Nephron (organoid): Measurements from ENCODE around the gene ISCU.
A peak's percentile ranks its signal among the peaks of the same experiment; 100 is the strongest.

Experiments
- H3K27ac Mint-ChIP-seq, 3 experiments: 2 replicates each; pipeline ENCODE4 v1.8.0; 2020; ENCODE audit warnings: mixed read lengths in 3 of 3, mild to moderate bottlenecking in 2 of 3, moderate library complexity in 1 of 3
- H3K27me3 Mint-ChIP-seq: 2 replicates; pipeline ENCODE4 v1.8.0; 2021; ENCODE audit warnings: low read depth, mild to moderate bottlenecking, moderate library complexity, mixed read lengths
- H3K36me3 Mint-ChIP-seq: 2 replicates; pipeline ENCODE4 v1.8.0; 2020; ENCODE audit warnings: low read depth, mixed read lengths
- H3K4me1 Mint-ChIP-seq: 2 replicates; pipeline ENCODE4 v1.8.0; 2020; ENCODE audit warnings: mixed read lengths
- H3K4me3 Mint-ChIP-seq, 3 experiments: 2 replicates each; pipeline ENCODE4 v1.8.0; 2020; ENCODE audit warnings: mild to moderate bottlenecking in 3 of 3, mixed read lengths in 3 of 3, moderate library complexity in 2 of 3
- H3K9me3 Mint-ChIP-seq: 2 replicates; pipeline ENCODE4 v1.8.0; 2020; ENCODE audit warnings: mixed read lengths
- TF ChIP-seq, protein P1 (sequence below), 3 experiments: fragments of 200-600 bp; sonication (generic); IDR thresholded peaks; one replicate each; pipeline ENCODE4 v1.5.0; 2021; ENCODE audit warnings: antibody characterized with exemption in 3 of 3; ENCODE audit not compliant: unreplicated experiment in 3 of 3

Gene ISCU

DNA sequence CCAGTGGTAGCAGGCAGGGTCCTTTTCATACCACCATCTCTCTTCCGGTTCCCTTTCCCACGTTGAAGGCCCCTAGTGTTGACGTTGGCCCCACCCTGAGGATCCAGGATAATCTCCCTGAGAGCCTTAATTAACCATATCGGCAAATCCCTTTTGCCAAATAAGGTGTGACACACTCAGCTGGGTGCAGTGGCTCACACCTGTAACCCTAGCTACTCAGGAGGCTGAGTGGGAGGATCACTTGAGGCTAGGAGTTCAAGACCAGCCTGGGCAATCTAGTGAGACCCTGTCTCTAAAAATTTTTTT is 38.3 kb downstream of the ISCU start:
- TF ChIP-seq, protein P1, sequence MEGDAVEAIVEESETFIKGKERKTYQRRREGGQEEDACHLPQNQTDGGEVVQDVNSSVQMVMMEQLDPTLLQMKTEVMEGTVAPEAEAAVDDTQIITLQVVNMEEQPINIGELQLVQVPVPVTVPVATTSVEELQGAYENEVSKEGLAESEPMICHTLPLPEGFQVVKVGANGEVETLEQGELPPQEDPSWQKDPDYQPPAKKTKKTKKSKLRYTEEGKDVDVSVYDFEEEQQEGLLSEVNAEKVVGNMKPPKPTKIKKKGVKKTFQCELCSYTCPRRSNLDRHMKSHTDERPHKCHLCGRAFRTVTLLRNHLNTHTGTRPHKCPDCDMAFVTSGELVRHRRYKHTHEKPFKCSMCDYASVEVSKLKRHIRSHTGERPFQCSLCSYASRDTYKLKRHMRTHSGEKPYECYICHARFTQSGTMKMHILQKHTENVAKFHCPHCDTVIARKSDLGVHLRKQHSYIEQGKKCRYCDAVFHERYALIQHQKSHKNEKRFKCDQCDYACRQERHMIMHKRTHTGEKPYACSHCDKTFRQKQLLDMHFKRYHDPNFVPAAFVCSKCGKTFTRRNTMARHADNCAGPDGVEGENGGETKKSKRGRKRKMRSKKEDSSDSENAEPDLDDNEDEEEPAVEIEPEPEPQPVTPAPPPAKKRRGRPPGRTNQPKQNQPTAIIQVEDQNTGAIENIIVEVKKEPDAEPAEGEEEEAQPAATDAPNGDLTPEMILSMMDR (IDR thresholded peaks at IDR 0.05; ENCODE audit: unreplicated experiment in 3 of 3): no peak
- Mint-ChIP-seq H3K4me1 (peaks cover 34% of the 10 kb centered on the region), H3K27ac (peak overlapping the region in 1 of 3 experiments; percentile 41), H3K27me3 (peaks cover 17% of the 10 kb centered on the region), H3K9me3 (no peaks in the 10 kb centered on the region), H3K36me3 (no peaks in the 10 kb centered on the region), H3K4me3 (peak overlapping the region in 2 of 3 experiments; percentile 31 to 49)

DNA sequence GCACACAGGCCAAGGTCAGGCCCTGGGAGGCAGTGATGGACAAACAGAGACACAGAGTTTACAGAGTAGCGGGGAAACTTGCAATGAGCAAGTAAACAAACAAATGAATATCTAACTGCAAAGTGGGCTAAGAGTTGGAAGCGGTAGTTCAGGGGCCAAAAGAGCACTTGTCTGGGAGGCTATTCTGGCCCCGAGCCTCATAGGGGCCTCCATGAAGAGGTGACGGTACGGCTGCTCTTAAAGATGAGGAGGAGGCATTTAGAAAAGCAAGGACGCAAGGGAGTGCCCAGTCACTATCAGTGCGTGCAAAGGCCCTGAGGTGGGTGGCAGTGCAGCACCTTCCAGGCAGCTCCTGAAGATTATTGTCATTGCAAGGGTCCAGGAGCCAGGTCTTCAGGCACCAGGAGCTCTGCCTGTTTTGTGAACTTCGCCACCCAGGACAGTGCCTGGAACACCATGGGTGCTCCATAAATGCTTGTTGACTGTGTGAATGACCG is 39.9 kb downstream of the ISCU start:
- peak overlapping the region in 1 of 3 experiments; percentile 78 for H3K27ac Mint-ChIP-seq
- H3K4me1 Mint-ChIP-seq: peaks cover 33% of the 10 kb centered on the region
- TF ChIP-seq, protein P1 (IDR thresholded peaks at IDR 0.05; ENCODE audit: unreplicated experiment in 3 of 3): no peak
- H3K36me3 Mint-ChIP-seq: no peaks in the 10 kb centered on the region
- H3K27me3 Mint-ChIP-seq: peaks cover 17% of the 10 kb centered on the region
- no peaks in the 10 kb centered on the region for H3K9me3 Mint-ChIP-seq
- no peak overlapping the region for H3K4me3 Mint-ChIP-seq

DNA sequence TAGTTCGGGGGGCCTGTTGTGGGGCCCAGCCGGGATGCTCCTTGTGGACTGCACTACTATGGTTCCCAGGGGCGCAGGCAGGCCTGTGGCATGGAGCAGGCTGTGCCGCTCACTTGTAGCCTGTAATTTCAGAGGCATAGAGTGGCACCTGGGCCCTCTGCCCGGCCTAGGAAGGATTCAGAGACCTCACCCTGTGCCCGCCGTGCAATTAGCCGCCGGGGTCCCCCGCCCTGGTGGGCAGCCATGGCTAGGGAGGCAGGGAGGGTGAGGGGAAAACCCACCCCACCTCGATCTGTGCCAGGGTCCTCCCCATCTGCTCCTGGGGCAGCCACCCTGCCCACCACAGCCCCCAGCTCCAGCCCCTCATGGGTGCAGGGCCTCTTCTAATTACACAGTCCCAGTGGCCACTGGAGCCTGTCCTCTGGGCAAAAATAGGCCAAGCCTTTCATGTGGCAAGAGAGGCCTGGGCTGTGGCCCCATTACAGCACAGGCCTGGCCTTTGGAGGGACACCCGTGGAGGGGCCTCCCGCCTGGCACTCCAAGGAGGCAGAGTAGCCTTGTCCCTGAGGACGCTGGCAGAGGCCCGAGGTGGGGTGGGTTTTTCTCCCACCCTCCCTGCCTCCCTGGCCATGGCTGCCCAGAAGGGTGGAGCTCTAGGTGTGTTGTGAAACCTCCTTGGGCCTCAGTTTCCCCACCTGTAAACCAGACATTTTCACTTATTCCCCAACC is 40.7 kb downstream of the ISCU start:
- TF ChIP-seq, protein P1 (IDR thresholded peaks at IDR 0.05; ENCODE audit: unreplicated experiment in 3 of 3): no peak
- H3K9me3 Mint-ChIP-seq: no peaks in the 10 kb centered on the region
- no peak overlapping the region for H3K4me3 Mint-ChIP-seq
- H3K36me3 Mint-ChIP-seq: no peaks in the 10 kb centered on the region
- peaks cover 34% of the 10 kb centered on the region for H3K4me1 Mint-ChIP-seq
- peaks cover 17% of the 10 kb centered on the region for H3K27me3 Mint-ChIP-seq
- H3K27ac Mint-ChIP-seq: peak overlapping the region in 1 of 3 experiments; percentile 6

DNA sequence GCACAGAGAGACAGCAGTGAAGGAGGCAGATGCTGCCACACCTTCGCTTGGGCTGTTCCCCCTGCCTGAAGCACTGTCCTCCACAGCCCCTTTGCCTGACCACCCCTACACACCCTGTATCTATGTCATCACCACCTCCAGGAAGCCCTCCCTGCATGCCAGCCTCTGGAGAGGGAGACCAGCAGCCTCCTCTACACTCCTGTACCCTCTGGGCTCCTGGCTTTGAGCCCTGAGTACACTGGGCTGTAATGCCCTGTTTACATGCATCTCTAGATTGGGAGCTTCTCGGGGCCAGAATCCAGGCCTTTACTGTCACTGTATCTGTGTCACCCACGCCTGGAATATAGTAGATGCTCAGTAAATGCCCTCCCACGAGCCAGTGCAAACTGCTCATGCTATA is 41.3 kb downstream of the ISCU start:
- Mint-ChIP-seq H3K4me1 (peaks cover 38% of the 10 kb centered on the region), H3K9me3 (no peaks in the 10 kb centered on the region), H3K4me3 (no peak overlapping the region), H3K36me3 (no peaks in the 10 kb centered on the region), H3K27me3 (peaks cover 17% of the 10 kb centered on the region), H3K27ac (peak overlapping the region; percentile 8 to 49 (median 27))
- TF ChIP-seq, protein P1 (IDR thresholded peaks at IDR 0.05; ENCODE audit: unreplicated experiment in 3 of 3): no peak

DNA sequence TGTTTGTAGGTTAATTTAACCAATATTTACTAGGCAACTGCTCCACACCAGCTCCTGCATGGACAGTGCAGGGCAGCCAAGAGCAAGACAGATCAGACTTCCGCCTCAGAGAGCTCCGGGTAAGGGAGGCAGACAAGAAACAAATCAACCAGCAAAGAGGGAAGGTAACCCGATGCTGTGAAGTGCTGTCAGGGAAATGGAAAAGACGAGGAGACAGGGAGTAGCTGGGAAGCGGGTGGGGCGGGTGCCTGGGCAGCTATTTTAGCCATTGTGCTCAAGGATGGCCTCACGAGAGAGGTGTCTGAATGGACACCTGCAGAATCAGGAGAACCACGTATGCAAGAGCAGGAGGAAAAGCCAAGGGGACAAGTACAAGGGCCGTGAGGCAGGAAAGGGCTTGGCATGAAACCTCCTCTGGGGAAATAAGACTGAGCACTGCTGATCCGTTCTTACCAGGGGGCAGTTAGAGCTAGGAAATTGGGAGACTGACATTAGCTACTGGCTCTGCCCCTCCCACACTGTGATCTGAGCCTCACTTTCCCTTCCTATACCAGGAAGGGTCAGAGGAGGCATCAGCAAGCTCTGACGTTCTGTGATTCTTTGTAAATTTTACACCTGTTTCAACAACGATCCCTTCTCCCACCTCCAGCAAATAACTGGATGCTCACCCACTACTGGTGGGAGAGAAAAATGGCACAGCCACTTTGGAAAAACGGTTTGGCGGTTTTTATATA is 42.0 kb downstream of the ISCU start:
- TF ChIP-seq, protein P1 (IDR thresholded peaks at IDR 0.05; ENCODE audit: unreplicated experiment in 3 of 3): no peak
- Mint-ChIP-seq H3K9me3 (no peaks in the 10 kb centered on the region), H3K36me3 (no peaks in the 10 kb centered on the region), H3K4me3 (peak overlapping the region in 1 of 3 experiments; percentile 7), H3K27me3 (peaks cover 17% of the 10 kb centered on the region), H3K4me1 (peaks cover 33% of the 10 kb centered on the region), H3K27ac (peak overlapping the region; percentile 27 to 49 (median 40))
